NCI-H2081 treated with DMSO at 0.1 percent for 48 hours (cell line): Measurements from ENCODE around the gene OR2AJ1.

ENCODE experiments used
- DNase-seq: peaks from one replicate; lab custom pipeline; 2025; lab: John Stamatoyannopoulos, UW

OR2AJ1 gene

GRCh38 chr1:247961791-247962190 lies 37.1 kb downstream of the OR2AJ1 start:
- no peak for DNase-seq

GRCh38 chr1:247962911-247963588 lies 38.4 kb downstream of the OR2AJ1 start:
- DNase-seq: no peak

- no peak for DNase-seq
These were observed 40.2 kb downstream of the OR2AJ1 start, which contains the start of gene OR2AK2 for GRCh38 chr1:247964933-247965332. Gene OR2AK2, plus strand, starts transcription at chr1:247965233. Its CDS starts 144 bp downstream, at chr1:247965377.

GRCh38 chr1:247966532-247967204 lies 42.0 kb downstream of the OR2AJ1 start:
- no peak for DNase-seq
